Colon (tissue), 2 donors: ENCODE data around the gene ACOX1.

Experiments used
- FAIRE-seq: peaks from 2 replicates; lab custom pipeline; 2012; peaks lifted over from hg19 to GRCh38; lab: Jason Lieb, UNC
- donor health status: control.
- donor health status: control.

Gene ACOX1

GRCh38 chr17:76008630-76009425 lies 29.9 kb upstream of the ACOX1 start:
- FAIRE-seq: no peak

- no peak for FAIRE-seq
Observed at GRCh38 chr17:76008208-76008607, 29.2 kb upstream of the ACOX1 start.

- no peak for FAIRE-seq
Observed at GRCh38 chr17:76007850-76008165, 28.8 kb upstream of the ACOX1 start.

GRCh38 chr17:76007131-76007849 lies 28.3 kb upstream of the ACOX1 start:
- FAIRE-seq: no peak

- no peak for FAIRE-seq
Observed at GRCh38 chr17:76005263-76006149, 26.5 kb upstream of the ACOX1 start.

- FAIRE-seq: no peak
Observed at GRCh38 chr17:76004750-76005262, 25.8 kb upstream of the ACOX1 start.

GRCh38 chr17:76003915-76004314 lies 24.9 kb upstream of the ACOX1 start:
- FAIRE-seq: no peak

- FAIRE-seq: no peak
Observed at GRCh38 chr17:76002100-76002499, 23.1 kb upstream of the ACOX1 start.

GRCh38 chr17:76000755-76001521 lies 22.0 kb upstream of the ACOX1 start, which contains the start of gene CDK3:
Gene CDK3 (plus strand): TSS chr17:76000855. CDS start chr17:76001426, 571 bp downstream.
- FAIRE-seq: no peak

- no peak for FAIRE-seq
Observed at GRCh38 chr17:76000016-76000754, 21.2 kb upstream of the ACOX1 start.

GRCh38 chr17:75998327-75998795 lies 19.4 kb upstream of the ACOX1 start:
- FAIRE-seq: no peak

- FAIRE-seq: no peak
Observed at GRCh38 chr17:75996665-75997590, 18.0 kb upstream of the ACOX1 start.

GRCh38 chr17:75995385-75995925 lies 16.5 kb upstream of the ACOX1 start:
- FAIRE-seq: no peak

- FAIRE-seq: no peak
Observed at GRCh38 chr17:75994802-75995370, 15.9 kb upstream of the ACOX1 start.

GRCh38 chr17:75991396-75991795 lies 12.4 kb upstream of the ACOX1 start:
- FAIRE-seq: no peak

- no peak for FAIRE-seq
Observed at GRCh38 chr17:75987041-75987440, 8.1 kb upstream of the ACOX1 start.

- no peak for FAIRE-seq
Observed at GRCh38 chr17:75985986-75986385, 7.0 kb upstream of the ACOX1 start.

GRCh38 chr17:75983501-75984181 lies 4.7 kb upstream of the ACOX1 start:
- FAIRE-seq: no peak
